PC-3 (cell line): ENCODE results near the gene LIN54.
A peak's percentile ranks its signal among the peaks of the same experiment; 100 is the strongest.

Source experiments
- CTCF ChIP-seq: fragments of 300-600 bp; sonication (generic); conservative IDR thresholded peaks from 2 replicates; pipeline ENCODE4 v1.5.1; 2017; ENCODE audit warnings: antibody characterized with exemption, low read depth, mild to moderate bottlenecking, low read length
- EZH2 ChIP-seq: fragments of 300-600 bp; sonication (generic); IDR thresholded peaks from one replicate; pipeline ENCODE4 v1.6.1; 2017; ENCODE audit warnings: antibody characterized with exemption, mild to moderate bottlenecking, low read length; ENCODE audit not compliant: unreplicated experiment
- EZH2phosphoT487 ChIP-seq: fragments of 300-600 bp; sonication (generic); IDR thresholded peaks from 2 replicates; pipeline ENCODE4 v1.6.1; 2018; ENCODE audit warnings: mild to moderate bottlenecking, antibody characterized with exemption, low read length, borderline replicate concordance

- TF ChIP-seq CTCF = peak; percentile 71
- TF ChIP-seq EZH2 = no peak
- no peak for TF ChIP-seq EZH2phosphoT487
Observed at GRCh38 chr4:82898322-82899243, 112.0 kb downstream of the LIN54 start.
